Prostate gland (tissue), 2 donors: ENCODE measurements around the gene NLGN4Y. TPM values are rescaled to one million over a fixed set of nuclear protein-coding genes. Genes with fewer than 3 reads are reported as not detected.
"Not testable (repeated sequence)": the region's sequence is repeated elsewhere in the genome, so short reads cannot be mapped to it uniquely, and the experiment has no call there.

Experiments
- DNase-seq: peaks from one replicate; pipeline ENCODE4 v3.0.0-alpha.2; 2019; ENCODE audit warnings: low spot score
- H3K27ac ChIP-seq, 2 donors: fragments of 200-600 bp; sonication (generic); 2 replicates each; pipeline ENCODE4 v1.5.1; 2017 to 2019
- H3K27me3 ChIP-seq: fragments of 200-600 bp; sonication (generic); replicated peaks from 2 replicates; pipeline ENCODE4 v1.5.1; 2019; ENCODE audit not compliant: insufficient read depth
- H3K36me3 ChIP-seq, 2 donors: fragments of 200-600 bp; sonication (generic); 1 replicate in 1 of 2; 2 replicates in 1 of 2; pipeline versions ENCODE4 v1.5.1 to v1.8.1; 2017 to 2019
- H3K4me1 ChIP-seq: fragments of 200-600 bp; sonication (generic); replicated peaks from 2 replicates; pipeline ENCODE4 v1.5.1; 2019
- H3K4me3 ChIP-seq, 2 donors: fragments of 200-600 bp; sonication (generic); 2 replicates each; pipeline ENCODE4 v1.5.1; 2017 to 2019
- H3K9me3 ChIP-seq: fragments of 200-600 bp; sonication (generic); 2 replicates; pipeline ENCODE4 v1.5.1; 2017
- CTCF ChIP-seq, 4 experiments: fragments of 200-600 bp in 2 of 4; fragments of 450-650 bp in 2 of 4; sonication (generic) in 2 of 4; IDR thresholded peaks; 1 replicate in 3 of 4; 2 replicates in 1 of 4; pipeline ENCODE4 v1.5.1; 2016 to 2019; ENCODE audit warnings: antibody characterized with exemption in 4 of 4, mild to moderate bottlenecking in 2 of 4, moderate library complexity in 2 of 4
- POLR2A ChIP-seq: fragments of 450-650 bp; IDR thresholded peaks from one replicate; pipeline ENCODE4 v1.6.1; 2016; ENCODE audit warnings: antibody characterized with exemption, mild to moderate bottlenecking
- POLR2AphosphoS5 ChIP-seq: sonication (generic); formaldehyde crosslinking; IDR thresholded peaks from one replicate; pipeline ENCODE4 v1.6.1; 2017; ENCODE audit warnings: antibody characterized with exemption
- WGBS: methylation state at CpG from one replicate; pipeline ENCODE4 v1.1.5; 2018; 5-methylcytosine and 5-hydroxymethylcytosine counted together
- intact Hi-C: fragments of 100-400 bp; cut with DNase I; formaldehyde crosslinking; loops from one replicate; pipeline ENCODE4 v1.14.2; 2022
- total RNA-seq, 2 donors: library from RNA; depleted of rRNA; stranded (reverse); fragments of >200 nt; gene quantifications; one replicate each; pipeline ENCODE4 v1.1.0, GENCODE V29; 2016

Gene NLGN4Y
- total RNA-seq, 2 donors from 2014 or later, result 22.4 to 24.4 TPM

- DNase-seq, result no peak
- Histone ChIP-seq H3K9me3 (no peaks in the 10 kb centered on the region), H3K36me3 (no peaks in the 10 kb centered on the region), H3K4me1 (no peaks in the 10 kb centered on the region), H3K27me3 (no peaks in the 10 kb centered on the region), H3K27ac (no peak overlapping the region), H3K4me3 (no peak overlapping the region)
- intact Hi-C loops, result no loop called here
- 46% methylated on average over 4 of the region's 4 CpGs for WGBS
- TF ChIP-seq POLR2A, result no peak
- no peak for TF ChIP-seq CTCF (IDR thresholded peaks at IDR 0.05)
- TF ChIP-seq POLR2AphosphoS5, result no peak
Measured at GRCh38 chrY:14834103-14835060, 310.1 kb downstream of the NLGN4Y start.

- H3K9me3 ChIP-seq, result no peaks in the 10 kb centered on the region
- no peak overlapping the region for H3K4me3 ChIP-seq
- TF ChIP-seq POLR2AphosphoS5, result no peak
- no peak for TF ChIP-seq POLR2A
- TF ChIP-seq CTCF (IDR thresholded peaks at IDR 0.05), result no peak
- DNase-seq, result no peak
- no peaks in the 10 kb centered on the region for H3K4me1 ChIP-seq
- no peak overlapping the region for H3K27ac ChIP-seq
- 88% methylated on average over 3 of the region's 3 CpGs for WGBS
- H3K27me3 ChIP-seq, result no peaks in the 10 kb centered on the region
- intact Hi-C loops, result no loop called here
- H3K36me3 ChIP-seq, result no peaks in the 10 kb centered on the region
Measured at GRCh38 chrY:14837466-14837865, 313.1 kb downstream of the NLGN4Y start.

GRCh38 chrY:14850734-14851133, 326.4 kb downstream of the NLGN4Y start:
- H3K4me3 ChIP-seq, result no peak overlapping the region
- TF ChIP-seq CTCF (IDR thresholded peaks at IDR 0.05), result no peak
- no peak for TF ChIP-seq POLR2A
- no peak for TF ChIP-seq POLR2AphosphoS5
- no peaks in the 10 kb centered on the region for H3K27me3 ChIP-seq
- H3K36me3 ChIP-seq, result no peaks in the 10 kb centered on the region
- H3K4me1 ChIP-seq, result no peaks in the 10 kb centered on the region
- DNase-seq, result no peak
- H3K9me3 ChIP-seq, result no peaks in the 10 kb centered on the region
- 58% methylated on average over 1 of the region's 1 CpG for WGBS
- intact Hi-C loops, result no loop called here
- H3K27ac ChIP-seq, result no peak overlapping the region

GRCh38 chrY:14860448-14860847, 336.1 kb downstream of the NLGN4Y start:
- H3K27me3 ChIP-seq, result no peaks in the 10 kb centered on the region
- H3K36me3 ChIP-seq, result no peaks in the 10 kb centered on the region
- no peak for TF ChIP-seq POLR2AphosphoS5
- no peak for TF ChIP-seq CTCF (IDR thresholded peaks at IDR 0.05)
- TF ChIP-seq POLR2A, result no peak
- no peak overlapping the region for H3K27ac ChIP-seq
- no peaks in the 10 kb centered on the region for H3K9me3 ChIP-seq
- H3K4me1 ChIP-seq, result no peaks in the 10 kb centered on the region
- no peak overlapping the region for H3K4me3 ChIP-seq
- intact Hi-C loops, result no loop called here
- no peak for DNase-seq

GRCh38 chrY:14861033-14861432, 336.7 kb downstream of the NLGN4Y start:
- H3K4me1 ChIP-seq, H3K4me3 ChIP-seq, intact Hi-C loops, H3K9me3 ChIP-seq, H3K36me3 ChIP-seq, H3K27me3 ChIP-seq, DNase-seq, H3K27ac ChIP-seq: not testable (repeated sequence)
- WGBS, result 60% methylated on average over 8 of the region's 8 CpGs
